Measurements from ENCODE around the gene HOXC6. TPM values are rescaled to one million over a fixed set of nuclear protein-coding genes. Genes with fewer than 3 reads are reported as not detected.

Gene HOXC6
- total RNA-seq, 1 experiment from 2014 or later, result not detected

DNA sequence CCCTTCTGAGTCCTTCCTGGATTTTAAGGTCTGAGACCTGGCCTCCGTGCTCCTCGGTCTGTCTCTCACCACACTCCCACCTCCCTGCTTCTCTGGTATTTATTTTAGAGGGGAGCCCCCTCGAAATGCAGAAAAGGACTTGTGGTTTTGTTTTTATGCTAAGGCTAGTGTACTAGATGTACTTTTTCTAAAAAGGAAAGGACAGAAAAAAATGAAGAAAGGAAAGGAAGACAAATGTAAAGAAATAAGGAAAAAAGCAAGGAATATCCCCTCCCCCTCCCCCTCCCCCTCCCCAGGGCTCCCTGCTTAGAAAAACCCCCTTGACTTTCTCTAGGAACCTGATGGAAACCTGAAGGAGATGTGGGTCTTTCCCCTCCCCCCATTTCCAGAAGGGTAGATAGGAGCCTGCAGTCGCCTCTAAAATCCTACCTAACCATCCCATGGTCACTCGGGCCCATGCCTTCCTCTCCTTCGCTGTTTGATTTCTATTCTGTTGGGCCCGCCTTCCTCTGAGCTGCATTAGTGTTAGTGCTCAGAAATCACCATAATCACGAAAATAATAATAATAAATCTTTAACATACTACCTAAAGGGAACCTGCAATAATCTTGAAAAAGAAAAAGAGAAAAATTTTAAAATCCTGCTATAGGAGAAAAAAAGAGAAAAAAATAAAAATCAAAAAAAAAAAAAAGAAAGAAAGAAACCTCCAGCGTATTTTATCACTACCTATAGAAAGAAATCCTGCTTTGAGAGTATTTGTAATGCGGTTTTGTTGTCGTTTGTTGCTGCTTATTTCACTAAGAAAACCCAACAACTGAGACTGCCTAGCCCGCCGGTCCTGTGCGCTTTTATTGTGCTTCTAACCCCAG, 16.3 kb upstream of the HOXC6 start:
- peaks cover 100% of the 10 kb centered on the region for H3K27me3 Mint-ChIP-seq (ENCODE audit: low read depth)
- no peak overlapping the region for H3K4me3 Mint-ChIP-seq
- H3K27ac Mint-ChIP-seq, result no peak overlapping the region
- ChIA-PET CTCF (interaction anchor here (0.7 kb wide), 1 partner anchor 20 kb away, joined by 4 read pairs; no protein-coding TSS in a partner anchor), POLR2A (interaction anchor here (0.6 kb wide), 1 partner anchor 42 kb away, joined by 5 read pairs; no protein-coding TSS in a partner anchor)
- no peaks in the 10 kb centered on the region for H3K36me3 Mint-ChIP-seq
- ATAC-seq (no peak), DNase-seq (ENCODE audit: low spot score) (no peak)
- H3K4me1 Mint-ChIP-seq, result peaks cover 23% of the 10 kb centered on the region
- TF ChIP-seq, protein P1, sequence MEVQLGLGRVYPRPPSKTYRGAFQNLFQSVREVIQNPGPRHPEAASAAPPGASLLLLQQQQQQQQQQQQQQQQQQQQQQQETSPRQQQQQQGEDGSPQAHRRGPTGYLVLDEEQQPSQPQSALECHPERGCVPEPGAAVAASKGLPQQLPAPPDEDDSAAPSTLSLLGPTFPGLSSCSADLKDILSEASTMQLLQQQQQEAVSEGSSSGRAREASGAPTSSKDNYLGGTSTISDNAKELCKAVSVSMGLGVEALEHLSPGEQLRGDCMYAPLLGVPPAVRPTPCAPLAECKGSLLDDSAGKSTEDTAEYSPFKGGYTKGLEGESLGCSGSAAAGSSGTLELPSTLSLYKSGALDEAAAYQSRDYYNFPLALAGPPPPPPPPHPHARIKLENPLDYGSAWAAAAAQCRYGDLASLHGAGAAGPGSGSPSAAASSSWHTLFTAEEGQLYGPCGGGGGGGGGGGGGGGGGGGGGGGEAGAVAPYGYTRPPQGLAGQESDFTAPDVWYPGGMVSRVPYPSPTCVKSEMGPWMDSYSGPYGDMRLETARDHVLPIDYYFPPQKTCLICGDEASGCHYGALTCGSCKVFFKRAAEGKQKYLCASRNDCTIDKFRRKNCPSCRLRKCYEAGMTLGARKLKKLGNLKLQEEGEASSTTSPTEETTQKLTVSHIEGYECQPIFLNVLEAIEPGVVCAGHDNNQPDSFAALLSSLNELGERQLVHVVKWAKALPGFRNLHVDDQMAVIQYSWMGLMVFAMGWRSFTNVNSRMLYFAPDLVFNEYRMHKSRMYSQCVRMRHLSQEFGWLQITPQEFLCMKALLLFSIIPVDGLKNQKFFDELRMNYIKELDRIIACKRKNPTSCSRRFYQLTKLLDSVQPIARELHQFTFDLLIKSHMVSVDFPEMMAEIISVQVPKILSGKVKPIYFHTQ (CRISPR knock-in tag; IDR thresholded peaks at IDR 0.05), result no peak
- H3K9me3 Mint-ChIP-seq, result no peaks in the 10 kb centered on the region

DNA sequence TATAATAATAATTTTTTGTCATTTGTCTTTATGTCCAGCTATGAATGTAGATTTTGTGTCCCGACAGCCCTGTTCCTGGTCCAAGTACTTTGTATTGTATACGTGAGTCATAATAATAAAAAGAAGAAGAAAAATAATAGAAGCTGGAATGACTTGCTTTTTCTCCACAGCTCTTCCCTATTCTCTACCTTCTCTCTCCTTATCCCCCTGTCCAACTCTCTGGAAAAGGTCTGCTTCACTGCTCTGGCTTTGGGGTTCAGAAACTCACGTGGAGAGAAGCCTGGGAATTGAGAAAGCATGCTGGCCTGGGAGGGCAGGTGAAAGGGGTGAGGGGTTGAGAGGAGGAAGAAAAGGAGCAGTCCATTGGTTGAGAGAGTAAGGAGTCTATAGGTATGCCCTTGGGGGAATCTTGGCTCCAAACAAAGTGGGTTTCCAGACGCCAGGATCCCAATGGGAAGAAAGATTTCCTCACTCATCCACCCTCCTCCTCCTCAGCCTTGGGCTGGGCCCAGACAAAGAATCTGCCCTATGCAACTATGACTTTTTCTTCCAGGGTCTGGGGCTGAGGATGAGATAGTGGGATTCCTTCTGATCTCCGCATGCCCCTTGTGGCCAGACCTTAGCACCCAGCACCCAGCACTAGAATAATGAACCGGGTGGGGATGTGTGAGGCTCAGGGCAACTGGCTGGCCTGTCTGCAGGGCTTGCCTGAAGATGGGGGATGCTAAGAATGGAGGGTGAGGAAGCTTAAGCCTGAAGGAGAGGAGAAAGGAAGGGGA, 15.4 kb upstream of the HOXC6 start:
- DNase-seq (ENCODE audit: low spot score), result no peak
- no peaks in the 10 kb centered on the region for H3K36me3 Mint-ChIP-seq

DNA sequence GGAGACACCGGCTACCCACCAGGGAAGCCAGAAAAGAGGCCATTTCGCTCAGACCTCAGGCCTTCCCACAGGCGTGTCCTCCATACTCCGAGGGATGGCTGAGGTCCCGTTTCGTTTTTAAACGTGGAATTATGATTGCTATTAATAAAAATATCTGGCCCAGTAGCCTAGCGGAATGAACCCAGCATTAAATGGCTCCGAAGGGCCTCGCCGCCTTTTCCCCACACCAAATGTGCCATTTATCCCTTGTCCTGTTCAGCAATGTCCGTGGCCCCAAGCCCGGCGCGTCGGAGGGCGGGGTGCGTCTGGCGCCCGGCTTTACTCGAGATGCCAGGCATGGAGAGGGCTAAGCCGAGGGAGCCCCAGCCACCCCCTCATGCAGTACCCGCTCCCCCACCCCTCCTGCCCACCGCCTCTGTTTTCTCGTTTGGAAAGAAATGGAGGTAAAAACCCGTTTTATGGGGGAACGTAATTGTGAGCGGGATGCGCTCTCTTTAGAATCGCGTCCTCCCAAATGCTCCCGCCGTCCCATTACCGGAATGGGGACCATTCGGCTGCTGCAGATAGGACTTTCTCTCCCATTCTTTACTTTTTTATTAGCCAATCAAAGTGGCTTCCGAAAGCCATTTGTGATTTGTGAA, 13.7 kb upstream of the HOXC6 start:
- ATAC-seq (no peak), DNase-seq (ENCODE audit: low spot score) (no peak)
- no peaks in the 10 kb centered on the region for H3K9me3 Mint-ChIP-seq
- ChIA-PET CTCF (interaction anchor here (0.7 to 2.4 kb wide), 5 partner anchors 30 to 202 kb away, joined by 3 to 6 read pairs (median 3); partner anchors contain the start of gene HOXC10), POLR2A (no interaction called here)
- H3K36me3 Mint-ChIP-seq, result no peaks in the 10 kb centered on the region
- H3K27me3 Mint-ChIP-seq (ENCODE audit: low read depth), result peaks cover 99% of the 10 kb centered on the region
- H3K27ac Mint-ChIP-seq, result no peak overlapping the region
- H3K4me1 Mint-ChIP-seq, result peaks cover 29% of the 10 kb centered on the region
- H3K4me3 Mint-ChIP-seq, result no peak overlapping the region
- TF ChIP-seq, protein P2, sequence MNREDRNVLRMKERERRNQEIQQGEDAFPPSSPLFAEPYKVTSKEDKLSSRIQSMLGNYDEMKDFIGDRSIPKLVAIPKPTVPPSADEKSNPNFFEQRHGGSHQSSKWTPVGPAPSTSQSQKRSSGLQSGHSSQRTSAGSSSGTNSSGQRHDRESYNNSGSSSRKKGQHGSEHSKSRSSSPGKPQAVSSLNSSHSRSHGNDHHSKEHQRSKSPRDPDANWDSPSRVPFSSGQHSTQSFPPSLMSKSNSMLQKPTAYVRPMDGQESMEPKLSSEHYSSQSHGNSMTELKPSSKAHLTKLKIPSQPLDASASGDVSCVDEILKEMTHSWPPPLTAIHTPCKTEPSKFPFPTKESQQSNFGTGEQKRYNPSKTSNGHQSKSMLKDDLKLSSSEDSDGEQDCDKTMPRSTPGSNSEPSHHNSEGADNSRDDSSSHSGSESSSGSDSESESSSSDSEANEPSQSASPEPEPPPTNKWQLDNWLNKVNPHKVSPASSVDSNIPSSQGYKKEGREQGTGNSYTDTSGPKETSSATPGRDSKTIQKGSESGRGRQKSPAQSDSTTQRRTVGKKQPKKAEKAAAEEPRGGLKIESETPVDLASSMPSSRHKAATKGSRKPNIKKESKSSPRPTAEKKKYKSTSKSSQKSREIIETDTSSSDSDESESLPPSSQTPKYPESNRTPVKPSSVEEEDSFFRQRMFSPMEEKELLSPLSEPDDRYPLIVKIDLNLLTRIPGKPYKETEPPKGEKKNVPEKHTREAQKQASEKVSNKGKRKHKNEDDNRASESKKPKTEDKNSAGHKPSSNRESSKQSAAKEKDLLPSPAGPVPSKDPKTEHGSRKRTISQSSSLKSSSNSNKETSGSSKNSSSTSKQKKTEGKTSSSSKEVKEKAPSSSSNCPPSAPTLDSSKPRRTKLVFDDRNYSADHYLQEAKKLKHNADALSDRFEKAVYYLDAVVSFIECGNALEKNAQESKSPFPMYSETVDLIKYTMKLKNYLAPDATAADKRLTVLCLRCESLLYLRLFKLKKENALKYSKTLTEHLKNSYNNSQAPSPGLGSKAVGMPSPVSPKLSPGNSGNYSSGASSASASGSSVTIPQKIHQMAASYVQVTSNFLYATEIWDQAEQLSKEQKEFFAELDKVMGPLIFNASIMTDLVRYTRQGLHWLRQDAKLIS (CRISPR knock-in tag; IDR thresholded peaks at IDR 0.05; ENCODE audit: borderline replicate concordance), result no peak
- TF ChIP-seq GRHL2 (CRISPR knock-in tag; IDR thresholded peaks at IDR 0.05; ENCODE audit: insufficient replicate concordance, severe bottlenecking), result no peak
- TF ChIP-seq CREM (CRISPR knock-in tag; IDR thresholded peaks at IDR 0.05), result no peak
- TF ChIP-seq, protein P3, sequence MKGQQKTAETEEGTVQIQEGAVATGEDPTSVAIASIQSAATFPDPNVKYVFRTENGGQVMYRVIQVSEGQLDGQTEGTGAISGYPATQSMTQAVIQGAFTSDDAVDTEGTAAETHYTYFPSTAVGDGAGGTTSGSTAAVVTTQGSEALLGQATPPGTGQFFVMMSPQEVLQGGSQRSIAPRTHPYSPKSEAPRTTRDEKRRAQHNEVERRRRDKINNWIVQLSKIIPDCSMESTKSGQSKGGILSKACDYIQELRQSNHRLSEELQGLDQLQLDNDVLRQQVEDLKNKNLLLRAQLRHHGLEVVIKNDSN (CRISPR knock-in tag; IDR thresholded peaks at IDR 0.05), result no peak
- TF ChIP-seq GTF2I (CRISPR knock-in tag; conservative IDR thresholded peaks at IDR 0.05), result no peak
- TF ChIP-seq ELF4 (CRISPR knock-in tag; IDR thresholded peaks at IDR 0.05; ENCODE audit: low read depth), result no peak

More for the DNA sequence above, 15.4 kb upstream of the HOXC6 start:
- ChIA-PET CTCF (interaction anchor here (0.7 to 2.4 kb wide), 3 partner anchors 20 to 202 kb away, joined by 4 to 6 read pairs (median 4); no protein-coding TSS in a partner anchor), POLR2A (no interaction called here)
- peaks cover 100% of the 10 kb centered on the region for H3K27me3 Mint-ChIP-seq (ENCODE audit: low read depth)
- no peak for ATAC-seq
- no peak overlapping the region for H3K27ac Mint-ChIP-seq
- no peak overlapping the region for H3K4me3 Mint-ChIP-seq
- H3K4me1 Mint-ChIP-seq, result peaks cover 30% of the 10 kb centered on the region
- no peaks in the 10 kb centered on the region for H3K9me3 Mint-ChIP-seq
- TF ChIP-seq ZNF416 (CRISPR knock-in tag; IDR thresholded peaks at IDR 0.05) (no peak), NFATC4 (CRISPR knock-in tag; IDR thresholded peaks at IDR 0.05) (no peak), NFYB (CRISPR knock-in tag; conservative IDR thresholded peaks at IDR 0.05; ENCODE audit: low read depth) (no peak), SMAD3 (CRISPR knock-in tag; IDR thresholded peaks at IDR 0.05; ENCODE audit: borderline replicate concordance) (no peak), RORB (CRISPR knock-in tag; IDR thresholded peaks at IDR 0.05) (no peak), IRF2 (CRISPR knock-in tag; IDR thresholded peaks at IDR 0.05; ENCODE audit: borderline replicate concordance, low read depth) (no peak), EMX1 (CRISPR knock-in tag; IDR thresholded peaks at IDR 0.05) (no peak), MYBL2 (CRISPR knock-in tag; IDR thresholded peaks at IDR 0.05) (no peak), NR3C1 (CRISPR knock-in tag; conservative IDR thresholded peaks at IDR 0.05; ENCODE audit: low read depth) (no peak)
- TF ChIP-seq, protein P1 (CRISPR knock-in tag; IDR thresholded peaks at IDR 0.05), result no peak
- TF ChIP-seq, protein P4, sequence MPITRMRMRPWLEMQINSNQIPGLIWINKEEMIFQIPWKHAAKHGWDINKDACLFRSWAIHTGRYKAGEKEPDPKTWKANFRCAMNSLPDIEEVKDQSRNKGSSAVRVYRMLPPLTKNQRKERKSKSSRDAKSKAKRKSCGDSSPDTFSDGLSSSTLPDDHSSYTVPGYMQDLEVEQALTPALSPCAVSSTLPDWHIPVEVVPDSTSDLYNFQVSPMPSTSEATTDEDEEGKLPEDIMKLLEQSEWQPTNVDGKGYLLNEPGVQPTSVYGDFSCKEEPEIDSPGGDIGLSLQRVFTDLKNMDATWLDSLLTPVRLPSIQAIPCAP (CRISPR knock-in tag; IDR thresholded peaks at IDR 0.05), result no peak
- TF ChIP-seq, protein P5, sequence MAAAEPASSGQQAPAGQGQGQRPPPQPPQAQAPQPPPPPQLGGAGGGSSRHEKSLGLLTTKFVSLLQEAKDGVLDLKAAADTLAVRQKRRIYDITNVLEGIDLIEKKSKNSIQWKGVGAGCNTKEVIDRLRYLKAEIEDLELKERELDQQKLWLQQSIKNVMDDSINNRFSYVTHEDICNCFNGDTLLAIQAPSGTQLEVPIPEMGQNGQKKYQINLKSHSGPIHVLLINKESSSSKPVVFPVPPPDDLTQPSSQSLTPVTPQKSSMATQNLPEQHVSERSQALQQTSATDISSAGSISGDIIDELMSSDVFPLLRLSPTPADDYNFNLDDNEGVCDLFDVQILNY (CRISPR knock-in tag; IDR thresholded peaks at IDR 0.05), result no peak

Measured in WTC11 (cell line).